Skin epidermis (tissue), 12 donors: ENCODE data around the gene CGB8.
"Not testable (repeated sequence)": the region's sequence is repeated elsewhere in the genome, so short reads cannot be mapped to it uniquely, and the experiment has no call there.

ENCODE experiments used
- H3K27ac ChIP-seq, 21 experiments: fragments of 200-600 bp; sonication (generic) in 11 of 21; one replicate each; pipeline ENCODE4 v1.5.0; 2020; ENCODE audit warnings: mild to moderate bottlenecking in 3 of 21, inconsistent platforms in 2 of 21, moderate library complexity in 2 of 21
- H3K4me3 ChIP-seq, 7 experiments: fragments of 200-600 bp; sonication (generic) in 2 of 7; one replicate each; pipeline ENCODE4 v1.5.0; 2020; ENCODE audit warnings: inconsistent platforms in 2 of 7, mild to moderate bottlenecking in 2 of 7, moderate library complexity in 1 of 7

The CGB8 gene

GRCh38 chr19:49067554-49067953 is 18.6 kb upstream of the CGB8 start:
- Histone ChIP-seq H3K27ac (no peak overlapping the region), H3K4me3 (no peak overlapping the region)

- H3K27ac ChIP-seq = no peak overlapping the region
These were observed 17.1 kb upstream of the CGB8 start for GRCh38 chr19:49065905-49066512.

DNA sequence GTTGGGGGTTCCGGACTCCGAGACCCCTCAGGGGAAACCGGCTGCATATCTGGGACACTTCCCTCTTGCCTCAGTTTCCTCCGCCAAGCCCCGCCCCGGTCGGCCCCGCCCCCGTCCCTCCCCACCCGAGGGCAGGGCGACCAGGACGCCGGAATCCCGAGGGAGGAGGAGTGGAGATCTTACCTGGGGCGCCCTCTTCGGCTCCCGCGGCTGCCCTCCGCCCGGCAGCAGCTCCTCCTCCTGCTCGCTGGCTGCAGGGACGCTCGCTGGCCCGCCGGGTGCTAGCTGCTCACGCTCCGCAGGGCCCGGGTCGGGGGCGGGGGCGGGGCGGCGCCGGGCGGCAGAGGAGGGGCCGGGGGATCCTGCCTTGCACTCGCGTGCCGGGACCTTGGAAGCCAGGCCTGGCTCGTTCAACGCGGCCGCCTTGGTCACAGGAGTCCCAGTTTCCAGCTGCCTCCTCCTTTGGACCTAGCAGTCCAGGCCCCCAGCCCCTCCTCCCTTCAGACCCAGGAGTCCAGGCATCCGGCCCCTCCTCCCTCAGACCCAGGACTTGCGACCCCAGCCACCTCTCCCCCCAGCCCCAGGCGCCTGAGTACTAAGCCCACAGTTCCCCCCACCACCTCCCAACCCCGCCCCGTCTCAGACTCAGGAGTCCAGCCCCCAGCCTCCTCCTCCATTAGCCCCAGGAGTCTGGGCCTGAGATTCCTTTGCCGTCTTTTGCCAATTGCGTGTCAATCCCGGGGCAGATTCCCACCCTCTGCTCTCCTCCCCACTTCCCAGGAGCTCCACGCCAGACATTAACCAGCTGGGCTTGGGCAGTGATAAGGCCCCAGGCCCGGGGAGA is 16.1 kb upstream of the CGB8 start, which contains the start of gene NTF4:
Gene NTF4, minus strand, starts transcription at position 51 of the 844 bp plus-strand sequence. CDS start 2,821 bp downstream, outside the sequence.
- Histone ChIP-seq H3K27ac (peak within 1 kb of the TSS in 18 of 21 experiments; percentile 2 to 88 (median 58)), H3K4me3 (peak within 1 kb of the TSS; percentile 11 to 43 (median 28))

More at GRCh38 chr19:49065905-49066512, 17.1 kb upstream of the CGB8 start:
- no peak overlapping the region for H3K4me3 ChIP-seq

GRCh38 chr19:49064029-49064629 is 15.2 kb upstream of the CGB8 start:
- Histone ChIP-seq H3K27ac (peak overlapping the region in 18 of 21 experiments; percentile 2 to 88 (median 58)), H3K4me3 (peak overlapping the region in 6 of 7 experiments; percentile 11 to 43 (median 33))

DNA sequence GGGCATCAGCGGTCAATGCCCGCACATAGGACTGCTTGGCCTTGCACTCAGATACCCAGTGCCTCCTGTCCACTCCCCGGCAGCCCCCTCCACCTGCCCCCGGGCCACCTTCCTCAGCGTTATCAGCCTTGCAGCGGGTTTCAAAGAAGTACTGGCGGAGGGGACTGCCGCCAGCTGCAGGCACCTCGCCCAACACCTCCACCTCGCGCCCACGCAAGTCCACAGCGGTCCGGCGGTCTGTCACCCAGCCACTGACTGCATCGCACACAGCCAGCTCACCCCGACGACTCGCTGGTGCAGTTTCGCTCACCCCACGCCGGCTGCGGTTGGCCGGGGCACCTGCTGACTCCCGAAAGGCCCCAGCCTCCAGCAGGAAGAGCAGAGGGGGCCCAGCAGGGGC is 12.5 kb upstream of the CGB8 start:
- H3K27ac ChIP-seq = no peak overlapping the region
- no peak overlapping the region for H3K4me3 ChIP-seq

DNA sequence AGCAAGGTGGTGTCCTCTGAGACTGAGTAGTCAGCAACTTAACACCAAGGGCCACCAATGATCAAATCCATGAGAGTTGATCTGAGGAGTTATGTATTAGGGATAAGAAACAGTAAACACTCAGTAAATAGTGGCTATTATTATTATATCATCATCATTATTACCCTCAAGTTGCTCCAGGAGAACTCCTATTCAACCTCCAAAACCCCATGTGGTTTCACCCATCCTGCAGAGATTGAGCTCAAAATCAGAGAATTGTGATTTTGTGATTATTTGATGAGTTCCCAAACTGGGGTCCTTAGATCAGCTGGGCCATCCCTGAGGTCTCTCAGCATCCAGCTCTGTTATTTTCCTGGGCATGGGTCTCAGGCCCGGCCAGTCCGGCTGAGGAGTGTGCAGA is 12.1 kb upstream of the CGB8 start:
- Histone ChIP-seq H3K27ac (no peak overlapping the region), H3K4me3 (no peak overlapping the region)

GRCh38 chr19:49059053-49059452 is 10.1 kb upstream of the CGB8 start:
- no peak overlapping the region for H3K27ac ChIP-seq

GRCh38 chr19:49058562-49058961 is 9.7 kb upstream of the CGB8 start:
- no peak overlapping the region for H3K27ac ChIP-seq
- H3K4me3 ChIP-seq = no peak overlapping the region

More at GRCh38 chr19:49059053-49059452, 10.1 kb upstream of the CGB8 start:
- H3K4me3 ChIP-seq = no peak overlapping the region

GRCh38 chr19:49057636-49058234 is 8.8 kb upstream of the CGB8 start, which contains the start of gene CGB7:
Gene CGB7 (minus strand): TSS chr19:49057749. CDS start chr19:49055375, 2,374 bp downstream.
- H3K27ac ChIP-seq = peak within 1 kb of the TSS in 2 of 21 experiments; percentile 35 to 53

DNA sequence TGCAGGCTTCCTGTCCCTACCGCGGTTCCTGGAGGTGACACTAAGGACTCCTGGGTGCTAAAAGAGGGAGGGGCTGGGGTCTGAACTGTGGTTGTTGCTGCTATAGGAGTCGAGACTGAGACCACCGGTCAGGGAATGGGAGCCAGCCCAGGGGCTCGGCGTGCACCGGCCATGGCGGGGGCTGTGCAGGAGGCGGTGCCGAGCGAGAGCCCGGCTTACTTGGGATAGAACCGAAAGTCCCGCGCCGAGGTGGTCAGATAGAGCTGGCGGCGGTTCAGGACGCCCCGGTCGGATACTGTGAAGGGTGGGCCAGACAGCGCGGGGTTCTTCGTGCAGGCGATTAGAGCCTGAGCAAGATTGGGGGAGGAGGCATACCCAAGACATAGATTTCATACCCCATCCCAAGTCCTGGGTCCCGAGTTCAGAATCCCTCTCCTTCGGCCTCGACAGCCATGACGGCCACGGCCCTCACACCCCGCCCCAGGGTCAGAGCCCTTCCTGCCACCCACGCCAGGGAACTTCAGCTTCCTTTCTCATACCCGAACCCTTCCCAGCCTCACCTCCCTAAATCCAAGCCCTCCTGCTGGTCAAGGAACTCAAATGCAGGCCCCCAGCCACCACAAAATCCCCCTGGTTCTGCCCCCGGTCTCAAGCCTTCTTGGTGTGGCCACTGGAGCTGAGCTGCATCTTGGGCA is 8.1 kb upstream of the CGB8 start:
- Histone ChIP-seq H3K27ac (peak overlapping the region in 2 of 21 experiments; percentile 35 to 53), H3K4me3 (peak overlapping the region; percentile 32 to 50 (median 37))

More at GRCh38 chr19:49057636-49058234, 8.8 kb upstream of the CGB8 start, which contains the start of gene CGB7:
- H3K4me3 ChIP-seq = peak within 1 kb of the TSS; percentile 32 to 50 (median 37)

DNA sequence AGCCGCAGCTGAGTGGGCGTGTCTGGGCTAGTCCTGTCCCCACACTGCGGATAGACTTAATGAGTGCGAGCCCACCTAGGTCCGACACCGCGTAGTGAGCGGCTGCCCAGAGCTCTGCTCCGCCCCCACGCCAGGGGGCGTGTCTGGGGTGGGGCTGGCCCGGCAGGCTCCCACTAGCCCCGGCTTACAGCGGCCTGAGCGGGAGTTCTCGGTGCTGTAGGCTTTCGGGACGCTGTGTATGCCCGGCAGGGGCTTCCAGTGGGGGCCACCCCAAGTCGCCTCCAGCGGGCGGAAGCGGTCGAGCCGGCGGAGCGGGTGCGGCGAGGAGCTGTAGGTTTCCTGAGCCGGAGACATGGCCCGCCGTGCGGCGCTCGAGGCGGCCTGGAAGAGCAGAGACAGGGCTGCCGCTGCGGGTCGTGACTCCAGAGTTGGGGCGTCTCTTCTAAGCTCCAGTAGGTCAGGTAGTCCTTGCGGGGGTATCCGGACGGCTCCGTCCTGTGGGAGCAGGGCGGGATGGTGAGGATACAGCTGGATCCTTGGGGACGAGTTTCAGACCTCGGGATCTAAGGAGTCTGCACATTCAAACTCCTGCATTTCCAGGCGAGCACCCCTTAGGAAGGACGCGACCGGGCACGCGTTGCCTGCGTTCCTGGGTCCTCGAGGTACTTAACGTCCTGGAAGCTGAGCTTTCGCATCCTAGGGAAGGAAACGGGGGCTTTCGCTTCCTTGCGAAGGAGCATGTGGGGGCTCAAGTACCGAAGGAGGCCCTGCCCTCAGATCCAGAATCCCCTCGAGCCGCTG is 7.4 kb upstream of the CGB8 start:
- H3K27ac ChIP-seq = peak overlapping the region in 2 of 21 experiments; percentile 35 to 53
- peak overlapping the region; percentile 32 to 50 (median 37) for H3K4me3 ChIP-seq

GRCh38 chr19:49050376-49051033 is 1.6 kb upstream of the CGB8 start:
- not testable (repeated sequence) for H3K27ac ChIP-seq, H3K4me3 ChIP-seq

DNA sequence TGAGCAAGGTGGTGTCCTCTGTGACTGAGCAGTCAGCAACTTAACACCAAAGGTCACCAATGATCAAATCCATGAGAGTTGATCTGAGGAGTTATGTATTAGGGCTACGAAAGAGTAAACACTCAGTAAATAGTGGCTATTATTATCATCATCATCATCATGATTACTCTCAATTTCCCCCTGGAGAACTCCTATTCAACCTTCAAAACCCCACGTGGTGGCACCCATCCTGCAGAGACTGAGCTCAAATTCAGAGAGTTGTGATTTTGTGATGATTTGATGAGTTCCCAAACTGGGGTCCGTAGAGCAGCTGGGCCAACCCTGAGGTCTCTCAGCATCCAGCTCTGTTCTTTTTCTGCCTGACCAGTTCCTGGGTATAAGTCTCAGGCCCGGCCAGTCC is 923 bp upstream of the CGB8 start:
- H3K4me3 ChIP-seq, H3K27ac ChIP-seq: not testable (repeated sequence)

- not testable (repeated sequence) for H3K4me3 ChIP-seq, H3K27ac ChIP-seq
These were observed 5.4 kb downstream of the CGB8 start, which contains the start of gene CGB5 for GRCh38 chr19:49043548-49043947. Gene CGB5 (plus strand): TSS chr19:49043848. CDS start chr19:49044210, 362 bp downstream.

- H3K4me3 ChIP-seq, H3K27ac ChIP-seq: not testable (repeated sequence)
These were observed 6.2 kb downstream of the CGB8 start for GRCh38 chr19:49042666-49043065.

DNA sequence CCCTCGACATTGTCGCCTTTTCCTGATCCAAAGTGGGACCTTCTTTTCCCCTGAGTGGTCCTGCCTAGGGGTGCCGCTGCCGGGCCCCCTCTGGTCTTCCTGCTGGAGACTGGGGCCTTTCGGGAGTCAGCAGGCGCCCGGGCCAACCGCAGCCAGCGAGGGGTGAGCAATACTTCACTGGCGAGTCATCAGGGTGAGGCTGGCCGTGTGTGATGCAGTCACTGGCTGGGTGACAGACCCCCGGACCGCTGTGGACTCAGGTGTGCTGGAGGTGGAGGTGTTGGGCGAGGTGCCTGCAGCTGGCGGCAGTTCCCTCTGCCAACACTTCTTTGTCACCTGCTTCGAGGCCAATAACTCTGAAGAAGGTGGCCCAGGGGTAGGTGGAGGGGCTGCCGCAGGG is 6.7 kb downstream of the CGB8 start:
- Histone ChIP-seq H3K4me3 (no peak overlapping the region), H3K27ac (no peak overlapping the region)

- not testable (repeated sequence) for H3K27ac ChIP-seq, H3K4me3 ChIP-seq
These were observed 9.2 kb downstream of the CGB8 start for GRCh38 chr19:49039736-49040135.
